GM12875 (cell line): ENCODE results near the gene LIMA1.
"Not testable (repeated sequence)": the region's sequence is repeated elsewhere in the genome, so short reads cannot be mapped to it uniquely, and the experiment has no call there.

ENCODE experiments used
- H3K4me3 ChIP-seq: one replicate; pipeline ENCODE4 v1.5.1; 2011; ENCODE audit warnings: low read depth, low read length, control low read depth
- TF ChIP-seq, protein P1 (sequence below): IDR thresholded peaks from 2 replicates; pipeline ENCODE4 v1.5.1; 2011; ENCODE audit warnings: low read depth, mild to moderate bottlenecking, control low read depth, inconsistent platforms, low read length, moderate library complexity, borderline replicate concordance; ENCODE audit not compliant: insufficient read depth

Gene LIMA1

GRCh38 chr12:50252977-50253602 lies 30.2 kb downstream of the LIMA1 start:
- peak overlapping the region; percentile 5 for H3K4me3 ChIP-seq
- TF ChIP-seq, protein P1, sequence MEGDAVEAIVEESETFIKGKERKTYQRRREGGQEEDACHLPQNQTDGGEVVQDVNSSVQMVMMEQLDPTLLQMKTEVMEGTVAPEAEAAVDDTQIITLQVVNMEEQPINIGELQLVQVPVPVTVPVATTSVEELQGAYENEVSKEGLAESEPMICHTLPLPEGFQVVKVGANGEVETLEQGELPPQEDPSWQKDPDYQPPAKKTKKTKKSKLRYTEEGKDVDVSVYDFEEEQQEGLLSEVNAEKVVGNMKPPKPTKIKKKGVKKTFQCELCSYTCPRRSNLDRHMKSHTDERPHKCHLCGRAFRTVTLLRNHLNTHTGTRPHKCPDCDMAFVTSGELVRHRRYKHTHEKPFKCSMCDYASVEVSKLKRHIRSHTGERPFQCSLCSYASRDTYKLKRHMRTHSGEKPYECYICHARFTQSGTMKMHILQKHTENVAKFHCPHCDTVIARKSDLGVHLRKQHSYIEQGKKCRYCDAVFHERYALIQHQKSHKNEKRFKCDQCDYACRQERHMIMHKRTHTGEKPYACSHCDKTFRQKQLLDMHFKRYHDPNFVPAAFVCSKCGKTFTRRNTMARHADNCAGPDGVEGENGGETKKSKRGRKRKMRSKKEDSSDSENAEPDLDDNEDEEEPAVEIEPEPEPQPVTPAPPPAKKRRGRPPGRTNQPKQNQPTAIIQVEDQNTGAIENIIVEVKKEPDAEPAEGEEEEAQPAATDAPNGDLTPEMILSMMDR: no peak

- no peak overlapping the region for H3K4me3 ChIP-seq
- TF ChIP-seq, protein P1: no peak
Observed at GRCh38 chr12:50251619-50252252, 31.6 kb downstream of the LIMA1 start.

DNA sequence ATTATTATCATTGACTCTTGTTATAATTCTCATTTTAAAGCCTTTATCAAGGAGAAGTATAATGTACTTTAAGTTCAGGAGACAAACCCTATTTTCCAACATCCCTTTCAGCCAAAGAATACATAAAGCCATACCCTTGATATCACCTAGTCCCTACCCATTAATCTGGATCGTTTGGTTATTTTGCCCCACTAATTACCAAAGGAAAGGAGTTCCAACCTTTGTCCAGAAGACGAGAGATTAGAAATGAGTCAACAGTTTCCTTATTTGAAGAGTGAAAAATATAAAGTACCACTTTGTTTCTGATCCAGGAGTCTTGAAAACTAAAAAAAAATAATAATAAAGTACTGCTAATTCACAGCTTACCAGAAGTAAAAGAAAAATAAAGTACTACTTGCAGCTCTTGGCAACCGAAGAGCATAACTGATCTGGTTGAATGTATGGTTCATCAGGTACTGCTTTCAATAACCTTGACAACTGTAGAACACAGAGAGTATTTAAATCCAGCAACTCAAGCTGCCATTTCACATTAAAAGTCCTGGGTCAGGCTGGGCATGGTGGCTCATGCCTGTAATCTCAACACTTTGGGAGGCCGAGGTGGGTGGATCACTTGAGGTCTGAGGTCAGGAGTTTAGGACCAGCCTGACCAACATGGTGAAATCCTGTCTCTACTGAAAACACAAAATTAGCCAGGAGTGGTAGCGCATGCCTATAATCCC lies 33.7 kb downstream of the LIMA1 start:
- H3K4me3 ChIP-seq: no peak overlapping the region
- TF ChIP-seq, protein P1: no peak

GRCh38 chr12:50248883-50249282 lies 34.4 kb downstream of the LIMA1 start:
- TF ChIP-seq, protein P1: no peak
- H3K4me3 ChIP-seq: no peak overlapping the region

- TF ChIP-seq, protein P1: no peak
- no peak overlapping the region for H3K4me3 ChIP-seq
Observed at GRCh38 chr12:50248411-50248810, 34.9 kb downstream of the LIMA1 start.

- not testable (repeated sequence) for H3K4me3 ChIP-seq
Observed at GRCh38 chr12:50247665-50248064, 35.7 kb downstream of the LIMA1 start.

- H3K4me3 ChIP-seq: no peak overlapping the region
- TF ChIP-seq, protein P1: no peak
Observed at GRCh38 chr12:50246873-50247612, 36.3 kb downstream of the LIMA1 start.
